ENCODE measurements around the gene APBA2.

GRCh38 chr15:28945626-28946230, 60.0 kb downstream of the APBA2 start:
- TF ChIP-seq CTCF (IDR thresholded peaks at IDR 0.05), result no peak
- no peak for TF ChIP-seq EP300 (IDR thresholded peaks at IDR 0.05)
- no peak for TF ChIP-seq POLR2AphosphoS5 (IDR thresholded peaks at IDR 0.05)
- no peak for TF ChIP-seq POLR2A (IDR thresholded peaks at IDR 0.05)
